ENCODE results near the gene HSDL2. TPM values are rescaled to one million over a fixed set of nuclear protein-coding genes. Genes with fewer than 3 reads are reported as not detected.
"Not testable (repeated sequence)": the region's sequence is repeated elsewhere in the genome, so short reads cannot be mapped to it uniquely, and the experiment has no call there.

Gene HSDL2
- total RNA-seq, 1 donor from 2014 or later = 4.8 TPM

GRCh38 chr9:112354081-112354743 lies 25.7 kb upstream of the HSDL2 start:
- no peak overlapping the region for H3K4me3 Mint-ChIP-seq (ENCODE audit: unreplicated experiment)
- H3K27ac Mint-ChIP-seq (ENCODE audit: unreplicated experiment) = no peak overlapping the region
- H3K27me3 Mint-ChIP-seq (ENCODE audit: unreplicated experiment) = no peaks in the 10 kb centered on the region
- H3K4me1 Mint-ChIP-seq (ENCODE audit: low read depth, unreplicated experiment) = no peaks in the 10 kb centered on the region
- no peak for DNase-seq
- no peaks in the 10 kb centered on the region for H3K9me3 Mint-ChIP-seq (ENCODE audit: unreplicated experiment)
- TF ChIP-seq, protein P1, sequence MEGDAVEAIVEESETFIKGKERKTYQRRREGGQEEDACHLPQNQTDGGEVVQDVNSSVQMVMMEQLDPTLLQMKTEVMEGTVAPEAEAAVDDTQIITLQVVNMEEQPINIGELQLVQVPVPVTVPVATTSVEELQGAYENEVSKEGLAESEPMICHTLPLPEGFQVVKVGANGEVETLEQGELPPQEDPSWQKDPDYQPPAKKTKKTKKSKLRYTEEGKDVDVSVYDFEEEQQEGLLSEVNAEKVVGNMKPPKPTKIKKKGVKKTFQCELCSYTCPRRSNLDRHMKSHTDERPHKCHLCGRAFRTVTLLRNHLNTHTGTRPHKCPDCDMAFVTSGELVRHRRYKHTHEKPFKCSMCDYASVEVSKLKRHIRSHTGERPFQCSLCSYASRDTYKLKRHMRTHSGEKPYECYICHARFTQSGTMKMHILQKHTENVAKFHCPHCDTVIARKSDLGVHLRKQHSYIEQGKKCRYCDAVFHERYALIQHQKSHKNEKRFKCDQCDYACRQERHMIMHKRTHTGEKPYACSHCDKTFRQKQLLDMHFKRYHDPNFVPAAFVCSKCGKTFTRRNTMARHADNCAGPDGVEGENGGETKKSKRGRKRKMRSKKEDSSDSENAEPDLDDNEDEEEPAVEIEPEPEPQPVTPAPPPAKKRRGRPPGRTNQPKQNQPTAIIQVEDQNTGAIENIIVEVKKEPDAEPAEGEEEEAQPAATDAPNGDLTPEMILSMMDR (IDR thresholded peaks at IDR 0.05; ENCODE audit: partially characterized antibody, unreplicated experiment) = no peak
- no peaks in the 10 kb centered on the region for H3K36me3 Mint-ChIP-seq (ENCODE audit: unreplicated experiment)

DNA sequence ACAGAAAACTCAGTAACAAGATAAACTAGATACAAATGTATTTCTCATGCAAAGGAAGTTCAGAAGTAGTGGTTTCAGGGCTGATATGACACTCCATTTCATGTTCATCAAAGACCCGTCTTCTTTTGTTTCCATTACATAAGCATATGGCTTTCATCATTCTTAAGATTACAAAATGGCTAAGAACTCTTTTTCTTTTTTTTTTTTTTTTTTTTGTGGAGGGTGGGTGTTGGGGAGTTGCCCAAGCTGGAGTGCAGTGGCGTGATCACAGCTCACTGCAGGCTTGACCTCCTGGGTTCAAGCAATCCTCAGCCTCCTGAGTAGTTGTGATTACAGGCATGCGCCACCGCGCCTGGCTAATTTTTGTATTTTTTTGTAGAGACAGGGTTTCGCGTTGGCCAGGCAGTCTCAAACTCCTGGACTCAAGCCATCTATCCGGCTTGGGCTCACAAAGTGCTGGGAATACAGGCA lies 24.4 kb upstream of the HSDL2 start:
- Mint-ChIP-seq H3K27me3 (ENCODE audit: unreplicated experiment) (no peaks in the 10 kb centered on the region), H3K4me1 (ENCODE audit: low read depth, unreplicated experiment) (no peaks in the 10 kb centered on the region), H3K36me3 (ENCODE audit: unreplicated experiment) (no peaks in the 10 kb centered on the region), H3K9me3 (ENCODE audit: unreplicated experiment) (no peaks in the 10 kb centered on the region), H3K4me3 (ENCODE audit: unreplicated experiment) (no peak overlapping the region), H3K27ac (ENCODE audit: unreplicated experiment) (no peak overlapping the region)
- no peak for DNase-seq
- TF ChIP-seq, protein P1 (IDR thresholded peaks at IDR 0.05; ENCODE audit: partially characterized antibody, unreplicated experiment) = no peak

GRCh38 chr9:112360047-112360804 lies 19.7 kb upstream of the HSDL2 start:
- DNase-seq = no peak
- TF ChIP-seq, protein P1 (IDR thresholded peaks at IDR 0.05; ENCODE audit: partially characterized antibody, unreplicated experiment) = no peak
- no peaks in the 10 kb centered on the region for H3K27me3 Mint-ChIP-seq (ENCODE audit: unreplicated experiment)
- H3K9me3 Mint-ChIP-seq (ENCODE audit: unreplicated experiment) = no peaks in the 10 kb centered on the region
- no peak overlapping the region for H3K27ac Mint-ChIP-seq (ENCODE audit: unreplicated experiment)
- H3K4me3 Mint-ChIP-seq (ENCODE audit: unreplicated experiment) = no peak overlapping the region
- H3K36me3 Mint-ChIP-seq (ENCODE audit: unreplicated experiment) = peaks cover 6% of the 10 kb centered on the region
- no peaks in the 10 kb centered on the region for H3K4me1 Mint-ChIP-seq (ENCODE audit: low read depth, unreplicated experiment)

DNA sequence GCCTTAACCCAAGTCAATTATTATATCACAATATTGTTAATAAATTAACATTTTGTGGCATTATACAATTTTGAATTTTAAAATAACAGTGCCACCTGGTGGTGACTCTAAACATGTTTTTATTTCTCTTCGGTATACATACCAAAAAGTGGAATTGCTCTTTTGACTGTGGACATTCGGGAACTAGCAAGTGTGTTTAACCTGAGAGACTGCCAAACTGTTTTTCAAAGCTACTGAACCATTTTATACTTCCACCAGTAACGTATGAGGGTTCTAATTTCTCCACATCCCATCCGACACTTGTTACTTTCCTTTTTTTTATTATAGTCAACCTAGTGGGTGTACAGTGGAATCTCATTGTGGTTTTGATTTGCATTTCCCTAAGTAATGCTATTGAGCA lies 18.3 kb upstream of the HSDL2 start:
- no peaks in the 10 kb centered on the region for H3K4me1 Mint-ChIP-seq (ENCODE audit: low read depth, unreplicated experiment)
- H3K4me3 Mint-ChIP-seq (ENCODE audit: unreplicated experiment) = no peak overlapping the region
- no peaks in the 10 kb centered on the region for H3K9me3 Mint-ChIP-seq (ENCODE audit: unreplicated experiment)
- no peak for DNase-seq
- peaks cover 12% of the 10 kb centered on the region for H3K36me3 Mint-ChIP-seq (ENCODE audit: unreplicated experiment)
- TF ChIP-seq, protein P1 (IDR thresholded peaks at IDR 0.05; ENCODE audit: partially characterized antibody, unreplicated experiment) = peak; percentile 86
- H3K27me3 Mint-ChIP-seq (ENCODE audit: unreplicated experiment) = no peaks in the 10 kb centered on the region
- no peak overlapping the region for H3K27ac Mint-ChIP-seq (ENCODE audit: unreplicated experiment)

- H3K27me3 Mint-ChIP-seq (ENCODE audit: unreplicated experiment) = no peaks in the 10 kb centered on the region
- TF ChIP-seq, protein P1 (IDR thresholded peaks at IDR 0.05; ENCODE audit: partially characterized antibody, unreplicated experiment) = no peak
- peaks cover 17% of the 10 kb centered on the region for H3K36me3 Mint-ChIP-seq (ENCODE audit: unreplicated experiment)
- no peak overlapping the region for H3K27ac Mint-ChIP-seq (ENCODE audit: unreplicated experiment)
- DNase-seq = no peak
- H3K4me1 Mint-ChIP-seq (ENCODE audit: low read depth, unreplicated experiment) = no peaks in the 10 kb centered on the region
- H3K9me3 Mint-ChIP-seq (ENCODE audit: unreplicated experiment) = no peaks in the 10 kb centered on the region
- H3K4me3 Mint-ChIP-seq (ENCODE audit: unreplicated experiment) = no peak overlapping the region
Observed at GRCh38 chr9:112364761-112365160, 15.1 kb upstream of the HSDL2 start.

- H3K4me3 Mint-ChIP-seq (ENCODE audit: unreplicated experiment); H3K27me3 Mint-ChIP-seq (ENCODE audit: unreplicated experiment); DNase-seq; H3K9me3 Mint-ChIP-seq (ENCODE audit: unreplicated experiment); H3K27ac Mint-ChIP-seq (ENCODE audit: unreplicated experiment); H3K4me1 Mint-ChIP-seq (ENCODE audit: low read depth, unreplicated experiment): not testable (repeated sequence)
- peaks cover 17% of the 10 kb centered on the region for H3K36me3 Mint-ChIP-seq (ENCODE audit: unreplicated experiment)
Observed at GRCh38 chr9:112365257-112365656, 14.7 kb upstream of the HSDL2 start.

All from glutamatergic neuron (in vitro differentiated cells).